Activated T-cell treated with anti-CD3 and anti-CD28 coated beads for 1 hour (primary cell): ENCODE measurements around the gene ERC1.

Source experiments
- DNase-seq: peaks from one replicate; pipeline ENCODE4 v3.0.0-alpha.2; 2020; ENCODE audit warnings: low read depth

Gene ERC1

DNA sequence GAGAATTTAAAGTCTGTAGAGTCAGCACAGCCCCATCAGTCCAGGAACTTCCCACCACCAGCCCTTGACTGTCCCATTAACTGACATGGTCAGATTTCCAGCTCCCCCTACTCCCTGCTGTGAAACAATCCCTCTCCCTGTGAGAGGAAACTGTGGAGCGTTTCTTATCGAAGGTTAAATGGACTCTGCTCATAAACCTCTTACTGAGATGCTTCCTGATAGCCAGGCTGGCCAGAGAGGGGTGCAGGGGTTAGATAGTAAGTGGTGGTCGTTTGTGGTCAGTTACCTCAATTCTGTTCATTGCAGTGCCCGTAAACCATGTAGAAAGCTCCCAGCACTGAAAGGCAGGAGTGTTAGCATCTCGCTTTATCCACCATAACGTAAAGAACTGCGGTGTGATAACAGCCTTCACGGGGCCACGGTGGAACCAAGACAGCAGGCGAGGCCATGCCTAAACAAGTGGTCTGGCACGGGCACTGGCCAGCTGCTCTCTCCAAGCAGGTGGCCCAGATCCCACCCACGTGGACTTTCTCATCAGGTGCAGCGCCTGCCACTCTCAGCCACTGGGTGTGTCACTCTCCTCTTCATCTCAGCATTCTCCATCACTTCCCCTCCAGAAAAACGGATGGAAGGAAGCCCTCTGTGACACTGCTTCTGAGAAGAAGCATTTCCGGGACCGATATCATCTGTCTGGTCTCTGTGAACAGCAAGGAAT, 501.1 kb downstream of the ERC1 start:
- DNase-seq = no peak

DNA sequence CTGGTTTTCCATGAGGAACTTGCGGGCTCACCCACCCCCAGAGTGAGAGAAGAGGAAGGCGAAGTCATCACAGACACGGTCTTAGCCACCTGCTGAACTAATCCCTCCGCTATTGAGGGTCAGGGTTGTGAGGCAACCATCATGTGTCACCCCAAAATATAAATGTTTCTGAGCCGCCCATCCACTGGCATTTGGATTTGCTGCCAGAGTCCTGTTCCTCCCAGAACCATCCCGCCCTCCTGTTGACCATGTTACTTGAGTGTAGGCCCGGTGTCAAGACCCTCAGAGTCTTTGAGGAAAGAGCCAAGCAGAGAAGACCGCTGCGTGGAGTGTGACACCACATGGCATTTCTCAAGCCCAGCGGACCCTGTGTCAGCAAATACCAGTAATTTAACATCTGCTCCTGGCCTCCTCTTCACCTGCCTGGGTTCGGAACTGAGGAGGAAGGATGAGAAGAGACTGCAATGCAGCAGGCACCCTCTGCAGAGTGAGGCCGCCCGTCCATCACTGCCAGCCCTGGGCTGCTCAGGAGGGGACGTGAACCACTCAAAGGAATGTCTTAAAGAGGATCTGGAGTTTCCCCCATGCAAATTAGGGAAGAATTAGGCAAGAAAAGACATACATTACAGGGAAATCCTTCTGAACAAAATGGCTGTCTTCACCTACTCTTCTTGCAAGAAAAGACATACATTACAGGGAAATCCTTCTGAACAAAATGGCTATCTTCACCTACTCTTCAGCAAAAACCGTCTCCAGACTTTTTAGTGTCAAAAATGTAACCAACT, 502.9 kb downstream of the ERC1 start:
- DNase-seq = no peak

DNA sequence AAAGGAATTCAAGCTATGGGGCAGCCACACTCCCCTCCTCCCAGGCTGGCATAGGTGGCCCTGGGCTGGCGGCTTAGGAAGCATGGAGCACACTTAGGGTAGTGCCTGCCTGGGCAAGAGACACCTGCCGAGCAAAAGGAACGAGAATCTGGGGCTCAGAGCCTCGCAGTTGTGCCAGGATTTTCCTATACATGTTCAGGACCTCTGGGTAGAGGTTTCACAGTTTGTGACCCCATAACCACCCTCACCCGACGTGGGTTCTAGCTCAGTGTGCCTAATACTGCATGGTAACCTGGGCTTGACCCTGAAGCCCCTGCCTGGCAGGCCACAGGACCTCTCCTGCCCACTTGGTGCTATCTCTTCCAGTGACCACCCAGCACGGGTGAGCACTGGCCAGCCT, 503.8 kb downstream of the ERC1 start:
- no peak for DNase-seq

DNA sequence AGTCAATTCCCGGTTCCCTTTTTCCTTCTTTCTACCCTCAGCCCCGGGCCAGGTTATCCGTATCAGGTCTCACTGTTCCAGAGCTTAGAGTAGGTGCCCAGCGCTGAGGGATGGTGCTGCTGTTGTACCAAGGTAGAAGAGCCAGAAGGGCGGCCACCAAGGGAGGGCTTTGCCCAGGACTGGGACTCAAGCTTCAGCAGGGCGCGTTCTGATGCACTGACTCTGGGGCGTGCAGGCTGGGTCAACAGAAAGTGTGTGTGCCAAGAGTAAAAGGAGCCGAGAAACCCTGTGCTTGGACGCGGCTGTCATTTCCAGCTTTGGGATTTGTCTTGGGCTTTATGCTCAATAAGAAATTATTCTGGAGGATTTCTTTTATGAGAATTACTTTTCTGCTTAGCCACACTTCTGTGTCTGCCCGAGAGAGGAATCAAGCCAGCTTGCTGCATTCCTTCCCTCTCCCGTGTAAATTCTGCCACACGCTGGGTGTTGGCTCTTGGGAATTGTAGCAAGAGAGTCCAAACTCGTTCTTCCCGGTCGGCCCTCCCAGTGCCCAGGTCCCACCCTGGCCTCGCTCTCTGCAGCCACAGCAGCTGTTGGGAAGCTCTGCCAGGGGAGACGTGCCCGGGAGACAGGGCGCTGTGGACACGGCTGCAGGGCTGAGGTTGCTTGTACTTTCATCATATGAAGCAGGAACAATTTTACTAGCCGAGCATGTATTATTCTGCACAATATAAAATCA, 505.3 kb downstream of the ERC1 start:
- no peak for DNase-seq

DNA sequence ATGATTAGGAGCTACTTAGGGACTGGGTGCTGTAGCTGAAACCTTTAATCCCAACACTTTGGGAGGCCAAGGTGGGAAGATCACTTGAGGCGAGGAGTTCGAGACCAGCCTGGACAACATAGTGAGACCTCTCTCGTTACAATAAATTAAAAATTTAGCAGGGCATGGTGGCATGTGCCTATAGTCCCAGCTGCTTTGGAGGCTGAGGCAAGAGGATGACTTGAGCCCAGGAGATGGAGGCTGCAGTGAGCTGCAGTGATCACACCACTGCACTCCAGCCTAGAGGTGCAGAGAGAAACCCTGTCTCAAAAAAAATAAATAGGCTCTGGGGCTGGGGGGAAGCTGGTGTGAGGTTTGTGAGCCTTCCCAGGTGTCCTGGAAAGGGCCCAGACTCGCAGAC, 506.1 kb downstream of the ERC1 start:
- no peak for DNase-seq

DNA sequence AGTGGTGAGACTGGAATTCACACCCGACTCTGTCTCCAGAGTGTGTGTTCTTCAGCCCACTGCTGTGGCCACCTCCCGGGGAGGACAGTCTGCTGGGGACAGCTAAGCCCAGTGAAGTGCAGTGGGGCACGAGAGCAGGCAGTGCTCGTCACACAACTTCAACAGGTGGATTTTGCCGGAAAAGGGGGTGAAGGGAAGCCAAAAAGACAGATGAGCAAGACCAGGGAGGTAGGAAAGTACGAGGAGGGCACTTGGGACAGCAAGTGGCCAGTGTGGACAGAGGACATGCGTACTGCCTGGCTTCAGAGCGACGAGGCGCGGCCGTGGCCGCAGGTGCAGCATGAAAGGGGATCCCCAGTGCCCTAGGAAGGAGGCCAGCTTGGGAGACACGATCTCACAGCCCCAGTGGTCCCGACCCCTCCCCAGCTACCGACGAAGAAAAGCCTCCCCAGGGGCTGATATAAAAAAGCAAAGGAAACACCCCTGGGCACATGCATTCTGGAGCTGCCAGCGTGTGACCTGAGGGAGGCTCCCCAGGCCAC, 507.2 kb downstream of the ERC1 start:
- DNase-seq = no peak

DNA sequence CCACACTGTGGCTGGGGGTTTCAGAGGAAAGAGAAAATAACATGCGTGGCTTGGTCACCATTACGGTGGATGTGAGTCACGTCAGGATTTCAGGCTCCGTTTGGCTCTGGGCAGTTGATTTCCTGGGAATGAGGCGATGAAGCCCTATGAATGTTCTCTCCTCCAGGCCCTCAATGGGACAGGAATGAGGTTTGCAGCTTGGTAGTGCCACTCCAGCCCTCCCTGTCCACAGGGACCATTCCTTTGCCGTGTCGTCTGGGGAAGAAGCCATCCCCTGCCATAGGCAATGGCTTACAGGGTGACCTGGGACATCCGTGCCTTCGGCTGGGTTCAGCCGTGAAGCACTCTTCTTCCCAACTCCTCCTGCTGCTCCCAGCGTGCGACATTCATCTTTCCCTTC, 508.3 kb downstream of the ERC1 start:
- DNase-seq = no peak

DNA sequence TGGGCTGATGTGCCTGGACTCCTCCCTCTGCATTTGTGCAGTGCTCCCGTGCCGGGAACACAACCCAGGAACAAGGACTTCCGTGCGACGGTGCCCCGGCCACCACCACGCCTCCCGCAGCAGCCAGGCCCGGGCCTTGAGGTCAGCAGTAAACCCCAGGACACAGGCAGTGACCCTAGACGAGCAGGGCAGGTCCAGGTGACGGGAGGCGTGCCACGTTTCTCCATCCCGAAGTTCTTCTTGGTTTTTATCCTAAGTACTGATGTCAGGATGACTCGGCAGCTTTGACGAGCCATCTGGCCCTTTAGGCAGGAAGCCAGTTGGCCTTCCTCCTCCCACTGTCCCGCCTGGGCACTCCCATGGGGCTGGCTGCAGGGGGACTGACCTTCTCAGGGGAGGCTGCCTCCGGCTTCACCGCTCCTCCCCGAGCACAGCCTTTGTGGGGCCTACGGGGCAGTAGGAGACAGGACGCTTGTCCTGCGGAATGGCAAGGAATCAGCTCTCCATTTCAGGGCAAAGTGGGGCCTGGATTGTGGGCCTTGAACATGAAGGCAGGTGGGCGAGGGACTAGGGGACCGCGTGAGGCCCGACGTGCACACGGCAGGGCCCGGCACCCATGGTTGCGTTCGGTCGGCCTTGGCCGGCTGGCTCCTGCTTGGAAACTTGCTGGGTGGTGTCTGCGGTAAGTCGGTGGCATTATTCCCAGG, 509.2 kb downstream of the ERC1 start:
- DNase-seq = no peak

DNA sequence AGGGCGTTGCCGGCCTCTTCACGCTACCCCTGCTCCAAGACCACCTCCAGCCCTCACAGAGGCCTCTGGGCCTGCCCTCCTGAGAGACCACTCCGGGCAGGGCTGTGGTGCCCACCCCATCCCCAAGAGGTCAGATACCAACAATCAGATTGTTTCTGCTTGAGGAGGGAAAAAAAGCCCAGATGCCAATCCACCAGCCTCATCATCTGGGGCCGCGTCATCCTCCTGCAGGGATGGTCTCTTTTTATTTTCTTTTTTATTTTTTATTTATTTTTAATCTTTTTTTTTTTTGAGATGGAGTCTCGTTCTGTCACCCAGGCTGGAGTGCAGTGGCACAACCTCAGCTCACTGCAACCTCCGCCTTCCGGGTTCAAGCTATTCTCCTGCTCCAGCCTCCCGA, 510.0 kb downstream of the ERC1 start:
- DNase-seq = no peak

DNA sequence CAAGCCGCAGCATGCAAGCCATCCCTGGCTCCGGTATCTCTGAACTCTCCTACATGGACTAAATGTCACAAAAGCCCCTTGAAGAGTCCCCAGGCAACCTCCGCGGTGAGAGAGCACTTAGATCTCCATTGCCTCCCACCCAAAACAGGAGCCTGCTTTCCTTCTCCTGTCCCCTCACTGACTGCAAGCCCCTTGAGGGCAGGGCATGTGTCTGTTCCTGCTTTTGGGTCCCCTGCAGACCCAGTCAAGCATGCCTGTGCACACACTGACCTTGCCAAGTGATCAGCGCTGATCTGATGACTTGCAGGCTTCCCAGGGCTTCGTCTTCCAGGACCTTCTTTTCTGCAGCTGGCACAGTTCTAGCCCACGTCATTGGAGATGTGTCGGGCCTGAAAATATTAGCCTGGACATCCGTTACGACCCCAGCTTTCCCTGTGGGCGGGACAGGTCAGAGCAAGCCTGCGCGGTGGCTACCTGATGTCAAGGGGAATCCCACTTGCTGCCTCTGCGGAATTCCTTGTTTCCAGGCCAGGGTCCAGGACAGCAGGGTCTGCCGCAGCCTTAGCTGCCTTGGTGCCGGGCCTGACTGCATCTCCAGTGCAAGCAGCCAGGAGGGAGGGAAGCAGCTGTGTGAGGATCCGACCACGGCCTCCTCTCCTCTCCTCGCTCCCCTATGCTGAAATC, 510.8 kb downstream of the ERC1 start:
- DNase-seq = no peak

DNA sequence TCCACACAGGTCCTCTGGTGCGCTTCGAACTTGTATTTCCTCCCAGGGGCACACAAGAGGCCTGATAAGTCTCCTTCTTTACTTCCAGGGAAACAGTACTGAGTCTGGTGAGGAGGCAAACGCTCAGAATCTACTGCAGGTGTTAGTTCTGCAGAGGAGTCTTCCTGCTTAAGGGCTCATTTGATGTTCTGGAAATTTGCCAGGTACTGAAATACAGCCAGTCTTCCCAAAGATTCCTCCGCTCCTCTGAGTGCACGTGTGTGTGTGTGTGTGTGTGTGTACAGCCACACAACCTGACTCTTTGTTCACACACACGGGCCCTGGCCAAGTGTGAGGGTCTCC, 511.3 kb downstream of the ERC1 start:
- DNase-seq = no peak

DNA sequence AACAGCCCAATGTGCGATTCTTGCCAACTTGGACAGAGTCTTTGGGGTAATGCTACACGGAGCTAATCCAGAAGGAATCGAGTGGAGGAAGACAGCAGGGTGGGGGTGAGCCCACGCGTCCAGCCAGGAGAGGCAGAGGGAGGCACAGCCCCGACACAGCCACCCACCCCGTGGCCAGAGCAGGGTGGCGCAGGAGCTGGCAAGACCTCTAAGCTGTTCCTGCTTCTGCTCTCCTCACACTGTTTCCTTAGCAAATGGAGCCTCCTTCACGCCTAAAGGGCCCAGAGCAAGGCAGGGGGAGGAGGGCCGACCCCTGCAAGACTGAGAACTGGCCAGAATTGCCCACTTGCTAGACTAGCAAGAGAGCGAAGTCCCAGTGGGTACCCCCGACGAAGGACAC, 511.8 kb downstream of the ERC1 start:
- DNase-seq = no peak

DNA sequence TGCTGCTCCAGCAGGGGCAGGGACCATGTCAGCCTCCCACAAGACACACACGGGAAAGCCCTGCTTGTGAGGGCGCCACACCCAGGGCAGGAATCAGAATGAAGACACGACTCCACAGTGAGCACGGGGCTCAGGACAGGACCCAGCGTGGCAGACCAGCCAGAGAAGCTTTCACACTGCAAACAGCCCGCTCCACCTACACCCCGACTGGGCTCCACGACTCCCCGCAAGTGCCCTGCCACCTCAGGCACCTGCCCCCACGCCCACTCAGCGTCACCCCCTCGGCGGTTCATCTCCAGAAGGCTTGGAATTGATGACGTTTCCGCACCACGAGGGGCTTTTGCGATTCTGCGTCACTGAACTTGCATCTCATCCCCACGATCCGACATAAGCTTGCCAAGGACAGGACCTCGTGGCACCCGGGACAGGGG, 512.3 kb downstream of the ERC1 start:
- no peak for DNase-seq

DNA sequence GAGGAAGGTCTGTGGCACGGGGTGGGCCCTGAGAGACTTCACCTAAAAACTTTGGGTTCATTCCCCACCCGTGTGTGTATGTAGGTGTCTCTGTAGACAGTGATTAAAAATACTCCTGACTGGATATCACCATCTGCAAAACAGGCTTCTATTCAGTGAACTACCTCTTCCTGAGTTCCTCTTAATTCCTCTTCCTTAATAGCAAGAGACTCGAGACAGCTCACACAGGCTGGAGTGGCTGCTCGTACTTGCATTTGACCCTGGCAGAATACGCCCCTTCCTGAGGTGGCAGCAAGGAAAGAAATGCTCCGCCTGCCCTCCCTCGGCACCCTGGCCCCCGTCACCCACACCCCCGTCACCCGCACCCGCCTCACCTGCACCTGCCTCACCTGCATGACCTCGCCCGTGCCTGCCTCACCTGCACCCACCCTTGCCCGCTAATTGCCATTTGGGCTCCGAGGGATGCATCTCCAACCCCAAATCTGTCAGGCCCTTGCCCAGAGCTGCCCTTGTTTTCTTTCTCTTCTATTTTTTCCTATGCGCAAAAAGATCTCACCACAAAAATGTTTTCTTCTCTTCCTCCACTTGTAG, 513.4 kb downstream of the ERC1 start:
- no peak for DNase-seq

DNA sequence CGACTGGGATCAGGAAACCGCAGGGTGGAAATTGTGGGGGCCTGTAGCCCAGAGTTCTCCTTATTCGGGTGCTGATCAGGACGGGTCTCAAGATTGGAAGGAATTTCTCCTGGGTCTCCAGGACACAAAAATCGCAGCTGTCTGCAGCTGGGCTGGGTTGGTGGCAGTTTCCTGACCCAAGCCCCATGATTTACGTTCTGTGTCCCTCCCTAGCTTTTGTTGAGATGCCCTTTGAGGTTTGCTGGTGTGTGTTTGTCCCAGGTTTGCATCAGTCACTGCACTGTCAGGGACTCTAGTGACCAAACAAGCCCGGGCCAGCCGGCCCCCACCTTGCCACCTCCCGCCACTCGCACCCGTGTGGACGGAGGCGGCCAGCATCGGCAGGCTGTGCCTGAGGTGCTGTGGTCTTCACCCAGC, 513.9 kb downstream of the ERC1 start:
- no peak for DNase-seq

DNA sequence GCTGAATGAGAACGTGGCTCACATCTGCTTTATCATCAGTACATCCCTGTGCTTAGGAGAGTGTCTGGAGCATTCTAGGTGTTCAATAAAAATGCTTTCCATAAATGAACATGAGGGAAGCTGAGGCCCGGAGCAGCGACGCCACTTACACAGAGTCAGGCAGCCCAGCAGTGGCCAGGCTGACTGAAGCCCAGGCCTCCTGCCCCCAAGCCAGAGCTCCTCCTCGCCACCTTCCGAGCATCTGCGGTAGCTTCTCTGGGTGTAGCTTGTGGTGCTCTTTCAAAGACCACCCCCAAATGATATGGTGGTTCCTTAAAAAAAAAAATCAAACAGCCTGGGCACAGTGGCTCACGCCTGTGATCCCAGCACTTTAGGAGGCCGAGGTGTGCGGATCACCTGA, 514.6 kb downstream of the ERC1 start:
- DNase-seq = no peak

DNA sequence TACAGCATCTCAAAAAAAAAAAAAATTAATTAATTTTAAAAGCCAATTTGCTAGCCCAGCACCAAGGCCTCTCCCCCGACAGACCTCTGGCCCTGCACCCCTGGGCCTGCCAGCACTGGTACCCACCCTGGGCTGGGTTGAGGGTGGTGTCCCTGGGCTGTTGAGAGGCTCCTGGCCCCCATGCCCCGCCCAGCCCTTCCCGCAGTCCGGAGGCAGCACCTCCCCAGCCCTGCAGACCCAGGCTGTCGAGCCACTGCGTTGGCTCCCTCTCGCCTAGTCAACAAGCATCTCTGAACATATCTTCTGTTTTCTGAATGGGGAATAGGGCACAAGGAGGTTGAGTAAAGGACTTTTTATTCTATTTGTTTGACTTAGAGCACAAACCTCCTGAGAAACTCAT, 516.3 kb downstream of the ERC1 start:
- DNase-seq = no peak

DNA sequence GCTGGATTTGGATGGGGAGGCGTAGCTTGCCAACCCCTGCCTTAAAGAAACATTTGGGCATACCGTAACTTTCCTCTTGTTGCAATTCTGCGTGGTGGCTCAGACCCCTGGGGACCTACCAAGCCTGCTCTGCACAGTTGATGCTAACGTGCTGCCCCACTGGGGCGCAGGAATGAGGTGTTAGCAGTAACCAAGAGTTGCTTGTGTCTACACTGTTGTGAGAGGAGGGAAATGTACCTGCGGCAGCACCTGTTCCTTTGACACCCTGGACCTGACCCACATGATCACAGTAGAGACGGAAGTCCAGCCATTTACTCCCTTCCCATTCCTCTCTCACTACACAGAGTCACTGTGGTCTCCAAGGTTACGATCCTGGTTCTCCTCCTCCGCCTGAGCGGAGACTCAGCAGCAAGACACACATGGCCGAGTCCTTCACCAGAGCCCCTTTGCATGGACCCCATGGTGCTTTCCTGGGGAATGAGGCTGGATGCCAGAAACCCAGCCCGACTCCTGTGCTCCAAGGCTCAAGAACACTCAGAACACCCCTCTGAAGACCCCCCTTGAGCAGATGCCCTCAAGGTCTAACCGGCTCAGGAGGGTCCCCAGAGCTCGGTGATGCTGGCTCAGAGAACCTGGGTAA, 518.5 kb downstream of the ERC1 start:
- DNase-seq = no peak

DNA sequence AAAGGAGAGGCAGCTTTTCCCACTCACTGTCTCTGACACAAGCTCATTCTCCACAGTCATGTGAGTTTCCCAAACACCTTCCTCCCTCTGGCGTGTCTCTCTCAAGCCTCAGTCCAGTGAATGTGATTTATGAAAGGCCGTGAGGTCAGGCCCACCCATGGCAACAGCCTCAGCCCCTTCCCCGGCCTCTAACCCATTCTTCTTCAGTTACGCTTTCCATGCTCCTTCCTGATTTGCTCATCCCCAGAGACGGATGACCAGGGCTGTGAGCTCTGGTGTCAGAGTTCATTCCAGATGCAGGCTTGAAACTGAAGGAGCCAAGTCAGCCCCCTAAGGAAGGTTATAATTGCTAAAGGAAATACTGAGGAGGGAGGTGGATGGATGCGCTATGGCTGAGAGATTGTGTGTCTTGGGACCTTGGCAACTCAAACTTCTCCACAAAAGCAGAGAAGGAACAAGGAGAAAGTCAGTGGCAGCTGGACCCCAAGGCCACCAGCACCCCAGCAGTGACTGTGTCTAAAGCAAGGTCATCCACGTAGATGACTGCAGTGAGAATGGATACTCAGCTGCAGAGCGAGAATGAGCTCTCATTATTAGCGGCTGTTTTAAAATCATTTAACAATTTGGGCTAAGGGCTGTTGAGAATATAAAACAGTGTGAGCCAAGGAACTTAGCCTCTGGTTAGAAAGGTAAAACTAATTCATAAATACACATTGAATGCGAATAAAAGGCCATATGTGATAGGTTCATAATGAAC, 519.2 kb downstream of the ERC1 start:
- DNase-seq = no peak

DNA sequence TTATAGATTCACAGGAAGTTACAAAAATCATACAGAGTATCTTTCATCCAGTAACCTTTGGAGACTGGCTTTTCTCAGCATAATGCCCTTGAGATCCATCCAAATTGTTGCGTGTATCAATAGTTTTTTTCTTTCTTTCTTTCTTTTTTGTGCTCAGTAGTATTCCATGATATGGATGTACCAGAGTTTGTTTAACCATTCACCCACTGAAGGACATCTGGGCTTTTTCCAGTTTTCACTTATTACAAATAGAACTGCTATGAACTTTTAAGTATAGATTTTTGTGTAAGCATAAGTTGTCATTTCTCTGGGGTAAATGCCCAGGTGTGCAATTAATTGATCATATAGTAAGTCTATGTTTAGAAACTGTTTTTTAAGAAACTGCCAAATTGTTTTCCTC, 524.0 kb downstream of the ERC1 start:
- no peak for DNase-seq
